Esophagus (tissue), 2 donors: ENCODE measurements around the gene CNOT4. TPM values are rescaled to one million over a fixed set of nuclear protein-coding genes. Genes with fewer than 3 reads are reported as not detected.

Source experiments
- H3K27ac ChIP-seq, 2 donors: one replicate each; pipeline ENCODE4 v1.5.1; 2013; ENCODE audit warnings: low read depth in 2 of 2, mild to moderate bottlenecking in 2 of 2, inconsistent platforms in 1 of 2, low read length in 1 of 2, moderate library complexity in 1 of 2
- H3K27me3 ChIP-seq, 2 donors: one replicate each; pipeline ENCODE4 v1.6.1; 2013; ENCODE audit warnings: low read length in 2 of 2, control low read depth in 1 of 2, mild to moderate bottlenecking in 1 of 2; ENCODE audit not compliant: insufficient read depth in 2 of 2, control insufficient read depth in 1 of 2
- H3K36me3 ChIP-seq, 2 donors: one replicate each; pipeline ENCODE4 v1.6.1; 2013; ENCODE audit warnings: low read length in 1 of 2; ENCODE audit not compliant: control insufficient read depth in 2 of 2, insufficient read depth in 2 of 2
- H3K4me1 ChIP-seq, 2 donors: one replicate each; pipeline ENCODE4 v1.6.1; 2013; ENCODE audit warnings: low read length in 1 of 2; ENCODE audit not compliant: control insufficient read depth in 2 of 2, insufficient read depth in 2 of 2
- H3K4me3 ChIP-seq, 2 donors: one replicate each; pipeline ENCODE4 v1.5.1; 2013; ENCODE audit warnings: low read length in 2 of 2, mild to moderate bottlenecking in 2 of 2, low read depth in 1 of 2, moderate library complexity in 1 of 2
- H3K9me3 ChIP-seq, 2 donors: one replicate each; pipeline ENCODE4 v1.6.1; 2013; ENCODE audit warnings: mild to moderate bottlenecking in 2 of 2, low read depth in 1 of 2, low read length in 1 of 2, moderate library complexity in 1 of 2; ENCODE audit not compliant: control insufficient read depth in 2 of 2, insufficient read depth in 1 of 2
- WGBS, 2 donors: extraction: QIAGEN DNeasy Blood & Tissue Kit; methylation state at CpG; one replicate each; pipeline ENCODE4 v1.1.7; 2013; 5-methylcytosine and 5-hydroxymethylcytosine counted together
- polyA plus RNA-seq, 2 donors: library from polyadenylated mRNA; stranded (reverse); fragments of 200-250 nt; gene quantifications; one replicate each; pipeline ENCODE4 v1.2.3, GENCODE V29; 2013
- donor health status: healthy with polysubstance abuse.
- donor health status: Bipolar disorder and iron deficiency.

CNOT4 gene
- polyA plus RNA-seq, 2 donors = 5.2 to 6.9 TPM

GRCh38 chr7:135539629-135540028, 29.7 kb upstream of the CNOT4 start:
- WGBS, 2 donors = 85 to 88% methylated on average over 2 of the region's 2 CpGs

GRCh38 chr7:135538376-135538775, 28.5 kb upstream of the CNOT4 start:
- no peaks in the 10 kb centered on the region for H3K9me3 ChIP-seq
- 34 to 39% methylated on average over 3 of the region's 3 CpGs for WGBS, 2 donors
- H3K27ac ChIP-seq = no peak overlapping the region
- H3K27me3 ChIP-seq = no peaks in the 10 kb centered on the region
- H3K4me3 ChIP-seq = no peak overlapping the region
- no peaks in the 10 kb centered on the region for H3K36me3 ChIP-seq
- peaks cover 0 to 2% of the 10 kb centered on the region in 2 donors for H3K4me1 ChIP-seq

More at GRCh38 chr7:135539629-135540028, 29.7 kb upstream of the CNOT4 start:
- Histone ChIP-seq H3K4me3 (no peak overlapping the region), H3K27ac (no peak overlapping the region), H3K36me3 (no peaks in the 10 kb centered on the region), H3K27me3 (no peaks in the 10 kb centered on the region), H3K4me1 (peaks cover 0 to 2% of the 10 kb centered on the region in 2 donors), H3K9me3 (no peaks in the 10 kb centered on the region)

GRCh38 chr7:135537905-135538304, 28.0 kb upstream of the CNOT4 start:
- Histone ChIP-seq H3K27ac (no peak overlapping the region), H3K27me3 (no peaks in the 10 kb centered on the region), H3K36me3 (no peaks in the 10 kb centered on the region), H3K4me1 (peaks cover 0 to 2% of the 10 kb centered on the region in 2 donors), H3K4me3 (no peak overlapping the region), H3K9me3 (no peaks in the 10 kb centered on the region)

- Histone ChIP-seq H3K9me3 (no peaks in the 10 kb centered on the region), H3K27me3 (no peaks in the 10 kb centered on the region), H3K4me1 (peaks cover 0 to 2% of the 10 kb centered on the region in 2 donors), H3K4me3 (no peak overlapping the region), H3K36me3 (no peaks in the 10 kb centered on the region), H3K27ac (no peak overlapping the region)
- 94 to 97% methylated on average over 1 of the region's 1 CpG for WGBS, 2 donors
These were observed 27.6 kb upstream of the CNOT4 start for GRCh38 chr7:135537453-135537852.

- H3K27me3 ChIP-seq = no peaks in the 10 kb centered on the region
- 58 to 63% methylated on average over 7 of the region's 7 CpGs for WGBS, 2 donors
These were observed 26.2 kb upstream of the CNOT4 start for GRCh38 chr7:135536150-135536549.

GRCh38 chr7:135527025-135527424, 17.1 kb upstream of the CNOT4 start:
- no peaks in the 10 kb centered on the region for H3K4me1 ChIP-seq
- no peaks in the 10 kb centered on the region for H3K36me3 ChIP-seq
- H3K4me3 ChIP-seq = no peak overlapping the region
- H3K27me3 ChIP-seq = no peaks in the 10 kb centered on the region
- no peak overlapping the region for H3K27ac ChIP-seq
- no peaks in the 10 kb centered on the region for H3K9me3 ChIP-seq
- 90 to 92% methylated on average over 3 of the region's 3 CpGs for WGBS, 2 donors

More at GRCh38 chr7:135536150-135536549, 26.2 kb upstream of the CNOT4 start:
- no peaks in the 10 kb centered on the region for H3K9me3 ChIP-seq
- H3K4me3 ChIP-seq = no peak overlapping the region
- H3K36me3 ChIP-seq = no peaks in the 10 kb centered on the region
- peaks cover 0 to 2% of the 10 kb centered on the region in 2 donors for H3K4me1 ChIP-seq
- H3K27ac ChIP-seq = no peak overlapping the region

GRCh38 chr7:135525426-135525825, 15.5 kb upstream of the CNOT4 start:
- Histone ChIP-seq H3K4me1 (no peaks in the 10 kb centered on the region), H3K4me3 (no peak overlapping the region), H3K9me3 (no peaks in the 10 kb centered on the region), H3K27me3 (no peaks in the 10 kb centered on the region), H3K36me3 (no peaks in the 10 kb centered on the region), H3K27ac (no peak overlapping the region)
- 87 to 94% methylated on average over 4 of the region's 4 CpGs for WGBS, 2 donors

- no peaks in the 10 kb centered on the region for H3K4me1 ChIP-seq
- WGBS, 2 donors = 90 to 97% methylated on average over 1 of the region's 1 CpG
- H3K36me3 ChIP-seq = no peaks in the 10 kb centered on the region
- no peak overlapping the region for H3K4me3 ChIP-seq
- H3K9me3 ChIP-seq = no peaks in the 10 kb centered on the region
- H3K27me3 ChIP-seq = no peaks in the 10 kb centered on the region
- no peak overlapping the region for H3K27ac ChIP-seq
These were observed 13.2 kb upstream of the CNOT4 start for GRCh38 chr7:135523146-135523545.

- no peaks in the 10 kb centered on the region for H3K9me3 ChIP-seq
- H3K4me1 ChIP-seq = no peaks in the 10 kb centered on the region
- 90 to 91% methylated on average over 6 of the region's 6 CpGs for WGBS, 2 donors
- H3K27me3 ChIP-seq = no peaks in the 10 kb centered on the region
- no peaks in the 10 kb centered on the region for H3K36me3 ChIP-seq
- H3K4me3 ChIP-seq = no peak overlapping the region
- H3K27ac ChIP-seq = no peak overlapping the region
These were observed 12.6 kb upstream of the CNOT4 start for GRCh38 chr7:135522509-135522908.

- Histone ChIP-seq H3K36me3 (no peaks in the 10 kb centered on the region), H3K4me3 (no peak overlapping the region), H3K27ac (no peak overlapping the region), H3K9me3 (no peaks in the 10 kb centered on the region), H3K27me3 (no peaks in the 10 kb centered on the region), H3K4me1 (no peaks in the 10 kb centered on the region)
- 88 to 90% methylated on average over 4 of the region's 4 CpGs for WGBS, 2 donors
These were observed 10.0 kb upstream of the CNOT4 start for GRCh38 chr7:135519871-135520270.
